GM21381 (cell line): Measurements from ENCODE around the gene ZNF728.
"Not testable (repeated sequence)": the region's sequence is repeated elsewhere in the genome, so short reads cannot be mapped to it uniquely, and the experiment has no call there.

Experiments used
- ATAC-seq: cut with Tn5 transposase; IDR thresholded peaks from one replicate; pipeline ENCODE4 v1.9.1; 2021; ENCODE audit warnings: mild to moderate bottlenecking, moderate library complexity; ENCODE audit not compliant: unreplicated experiment

ZNF728 gene

DNA sequence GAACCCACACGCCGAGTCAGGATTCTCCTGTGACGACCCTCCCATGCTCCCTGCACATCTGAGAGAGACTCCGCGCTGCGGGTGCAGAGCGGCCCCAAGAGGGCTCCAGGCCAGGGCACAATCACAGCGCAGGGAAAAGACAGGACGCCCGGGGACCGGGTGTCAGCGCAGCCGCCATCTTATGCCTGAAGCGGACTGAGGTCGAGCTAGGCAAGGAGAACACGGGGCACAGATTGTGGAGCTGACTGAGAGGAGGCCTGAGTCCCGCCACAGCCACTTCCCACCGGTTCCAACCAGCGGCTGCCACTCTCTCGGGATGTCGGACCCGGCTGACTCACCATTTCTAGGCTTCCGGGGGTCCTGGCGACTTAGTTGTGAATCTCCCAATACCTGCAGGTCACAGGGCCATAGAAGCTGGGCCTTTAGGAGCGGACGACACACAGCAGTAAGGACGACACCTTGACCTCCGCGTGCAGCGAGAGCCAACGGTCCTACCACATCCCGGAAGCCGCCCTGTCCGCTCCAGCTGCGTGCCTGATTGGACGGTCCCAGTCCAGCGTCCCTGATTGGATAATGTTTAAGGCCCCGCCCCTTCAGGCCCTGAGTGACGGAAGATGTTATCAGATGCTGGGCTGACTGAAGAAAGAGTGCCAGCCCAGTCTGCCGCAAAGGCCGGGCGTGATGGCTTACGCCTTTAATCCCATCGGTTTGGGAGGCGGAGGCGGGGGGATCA, at the start of gene ZNF728:
Gene ZNF728, minus strand, starts transcription at position 487 of the 733 bp plus-strand sequence. Its CDS starts 146 bp downstream, at position 341.
- ATAC-seq = no peak

DNA sequence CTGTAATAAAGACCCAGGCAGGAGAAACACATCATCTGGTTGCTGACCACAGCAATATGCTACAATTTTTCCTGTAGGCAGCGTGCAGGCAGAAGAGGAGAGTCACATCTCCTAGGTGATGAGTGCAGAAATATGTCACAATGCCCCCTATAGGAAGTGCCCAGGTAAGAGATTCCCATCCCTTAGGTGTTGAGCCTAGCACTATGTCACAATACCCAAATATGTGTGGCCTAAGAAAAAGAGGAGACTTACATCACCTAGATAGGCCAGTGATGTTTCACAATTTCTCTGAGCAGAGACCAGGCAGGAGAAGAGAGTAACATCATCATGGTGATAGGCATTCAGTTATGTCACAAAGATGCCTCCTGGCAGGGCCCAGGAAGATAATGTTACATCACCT, 49.4 kb upstream of the ZNF728 start:
- ATAC-seq = no peak

DNA sequence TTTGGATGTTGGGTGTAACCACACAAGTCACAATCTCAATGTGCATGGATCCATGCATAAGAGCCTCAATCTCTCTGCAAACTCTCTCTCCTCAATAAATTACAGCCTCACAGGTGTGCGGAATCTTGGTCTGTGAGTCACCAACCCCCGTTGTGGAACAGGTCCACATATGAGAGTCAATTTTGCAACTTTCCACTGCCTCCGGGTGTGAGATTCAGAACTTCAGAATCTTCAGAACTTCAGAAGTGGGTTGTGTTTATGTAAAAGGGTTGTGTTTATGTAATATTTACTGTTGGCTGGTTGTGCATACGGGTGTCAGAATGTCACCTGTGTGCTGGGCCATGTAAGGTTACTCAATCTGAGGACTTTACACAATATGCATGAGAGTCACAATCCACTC, 46.3 kb upstream of the ZNF728 start:
- ATAC-seq = no peak

DNA sequence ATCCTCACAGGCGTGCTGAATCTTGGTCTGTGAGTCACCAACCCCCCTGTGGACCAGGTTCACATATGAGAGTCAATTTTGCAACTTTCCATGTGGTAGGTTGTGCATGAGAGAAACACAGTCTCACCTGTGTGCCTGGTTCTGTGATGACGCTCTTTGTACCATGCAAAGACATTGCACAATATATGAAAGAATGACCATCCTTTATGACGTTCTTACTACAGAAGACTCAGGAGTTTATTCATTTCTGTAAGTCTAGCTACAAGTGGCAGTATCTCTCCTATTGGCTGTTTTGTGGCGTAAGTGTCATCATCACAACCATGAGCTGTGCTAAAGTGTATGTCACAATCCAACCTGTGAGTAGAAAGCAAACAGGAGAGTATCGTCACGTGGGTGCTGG, 43.8 kb upstream of the ZNF728 start:
- ATAC-seq = no peak

DNA sequence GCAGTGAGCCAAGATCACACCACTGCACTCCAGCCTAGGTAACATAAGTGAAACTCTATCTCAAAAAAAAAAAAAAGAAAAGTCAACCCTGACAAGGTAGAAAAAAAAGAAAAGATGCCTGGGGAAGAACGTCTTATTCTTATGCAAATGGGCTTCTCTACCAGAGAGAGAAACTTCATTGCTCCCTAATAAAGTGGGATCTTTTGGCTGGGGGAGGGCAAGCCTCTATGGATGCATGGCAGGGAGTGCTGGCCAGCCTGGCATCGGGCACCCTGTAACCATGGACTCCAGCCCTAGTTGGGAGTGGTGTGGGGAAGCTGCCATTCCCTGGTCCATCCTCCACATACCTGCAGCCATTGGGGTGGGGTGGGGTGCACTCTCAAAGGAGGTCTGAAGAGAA, 30.7 kb upstream of the ZNF728 start:
- no peak for ATAC-seq

DNA sequence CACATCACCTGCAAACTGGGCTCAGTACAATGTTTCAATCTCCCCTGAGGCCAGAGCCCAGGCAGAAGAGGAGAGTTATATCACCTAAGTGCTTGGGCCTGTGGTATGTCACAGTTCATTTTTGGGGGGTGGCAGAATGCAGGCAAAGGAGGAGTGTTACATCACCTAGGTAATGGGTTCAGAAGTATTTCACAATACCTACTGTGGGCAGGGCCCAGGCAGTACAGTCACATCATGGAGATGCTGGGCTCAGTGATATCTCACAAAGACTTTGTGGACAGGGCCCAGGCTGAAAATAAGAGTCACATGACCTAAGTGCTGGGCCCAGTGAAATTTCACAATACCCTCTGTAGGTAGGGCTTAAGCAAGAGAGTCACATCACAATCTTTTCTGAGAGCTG, 12.7 kb upstream of the ZNF728 start:
- no peak for ATAC-seq

DNA sequence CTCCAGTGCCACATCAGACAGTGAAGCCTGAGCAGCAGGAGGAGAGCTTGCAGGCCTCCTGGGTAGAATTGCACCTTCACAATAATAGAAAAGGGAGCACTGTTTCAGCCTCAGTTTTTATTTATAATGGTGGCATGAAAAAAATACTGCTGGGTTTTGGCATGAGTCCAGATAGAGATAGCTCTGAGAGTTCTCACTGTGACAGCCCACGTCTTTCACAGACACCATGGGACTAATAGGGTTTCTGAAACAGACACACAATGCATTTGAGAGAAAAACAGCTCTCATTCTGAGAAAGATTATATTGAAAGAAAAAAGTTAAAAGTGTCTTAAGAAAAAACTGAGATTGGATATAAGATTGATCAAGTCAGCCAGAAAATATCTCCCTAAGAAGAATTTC, 8.0 kb downstream of the ZNF728 start:
- not testable (repeated sequence) for ATAC-seq

DNA sequence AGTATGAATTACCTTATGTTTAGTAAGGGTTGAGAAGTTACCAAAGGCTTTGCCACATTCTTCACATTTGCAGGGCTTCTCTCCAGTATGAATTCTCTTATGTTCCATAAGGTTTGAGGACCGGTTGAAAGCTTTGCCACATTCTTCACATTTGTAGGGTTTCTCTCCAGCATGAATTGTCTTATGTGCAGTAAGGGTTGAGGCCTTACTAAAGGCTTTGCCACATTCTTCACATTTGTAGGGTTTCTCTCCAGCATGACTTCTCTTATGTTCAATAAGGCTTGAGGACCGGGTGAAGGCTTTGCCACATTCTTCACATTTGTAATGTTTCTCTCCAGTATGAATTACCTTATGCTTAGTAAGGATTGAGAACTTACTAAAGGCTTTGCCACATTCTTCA, 26.7 kb downstream of the ZNF728 start:
- ATAC-seq = no peak

DNA sequence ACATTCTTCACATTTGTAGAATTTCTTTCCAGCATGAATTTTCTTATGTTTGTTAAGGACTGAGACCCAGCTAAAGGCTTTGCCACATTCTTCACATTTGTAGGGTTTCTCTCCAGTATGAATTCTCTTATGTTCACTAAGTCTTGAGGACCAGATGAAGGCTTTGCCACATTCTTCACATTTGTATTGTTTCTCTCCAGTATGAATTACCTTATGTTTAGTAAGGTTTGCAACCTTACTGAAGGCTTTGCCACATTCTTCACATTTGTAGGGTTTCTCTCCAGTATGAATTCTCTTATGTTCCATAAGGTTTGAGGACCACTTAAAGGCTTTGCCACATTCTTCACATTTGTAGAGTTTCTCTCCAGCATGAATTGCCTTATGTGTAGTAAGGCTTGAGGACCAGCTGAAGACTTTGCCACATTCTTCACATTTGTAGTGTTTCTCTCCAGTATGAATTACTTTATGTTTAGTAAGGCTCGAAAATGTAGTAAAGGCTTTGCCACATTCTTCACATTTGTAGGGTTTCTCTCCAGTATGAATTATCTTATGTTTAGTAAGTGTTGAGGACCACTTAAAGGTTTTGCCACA, 27.3 kb downstream of the ZNF728 start:
- not testable (repeated sequence) for ATAC-seq

DNA sequence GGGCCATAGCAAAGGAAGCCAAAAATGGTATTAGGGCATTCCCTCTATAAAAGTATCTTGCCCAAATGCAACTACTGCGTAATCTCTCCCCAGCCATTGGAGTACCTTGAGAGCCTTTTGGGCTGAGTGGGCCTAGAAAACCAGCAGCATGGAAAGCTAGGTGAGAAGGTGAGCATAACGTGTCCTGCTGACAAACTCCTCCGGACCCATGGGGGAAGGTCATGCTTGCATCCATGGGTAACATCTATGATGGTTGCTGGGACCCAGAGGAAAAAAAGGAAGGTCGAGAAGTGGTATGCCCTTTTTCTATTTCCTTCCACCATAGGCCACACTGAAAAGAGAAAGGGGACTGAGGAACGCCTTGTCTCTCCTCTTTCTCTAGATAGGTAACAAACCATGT, 57.4 kb downstream of the ZNF728 start:
- no peak for ATAC-seq

DNA sequence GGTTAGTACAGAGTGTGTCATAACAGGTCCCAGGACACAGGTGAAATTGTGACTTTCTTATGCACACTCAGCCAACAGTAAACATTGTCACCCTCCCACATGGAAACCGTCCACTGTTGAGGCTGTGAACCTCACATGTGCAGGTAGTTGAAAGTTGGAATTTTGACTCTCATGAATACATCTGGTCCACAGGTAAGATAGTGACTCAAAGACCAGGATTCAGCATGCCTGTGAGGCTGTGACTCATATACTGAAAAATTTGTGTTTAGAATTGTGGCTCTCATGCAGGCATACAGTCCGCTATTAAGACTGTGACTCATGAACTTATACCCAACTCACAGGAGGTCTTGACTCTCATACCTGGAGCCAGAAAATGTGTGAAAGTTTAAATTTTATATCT, 67.8 kb downstream of the ZNF728 start:
- ATAC-seq = no peak

DNA sequence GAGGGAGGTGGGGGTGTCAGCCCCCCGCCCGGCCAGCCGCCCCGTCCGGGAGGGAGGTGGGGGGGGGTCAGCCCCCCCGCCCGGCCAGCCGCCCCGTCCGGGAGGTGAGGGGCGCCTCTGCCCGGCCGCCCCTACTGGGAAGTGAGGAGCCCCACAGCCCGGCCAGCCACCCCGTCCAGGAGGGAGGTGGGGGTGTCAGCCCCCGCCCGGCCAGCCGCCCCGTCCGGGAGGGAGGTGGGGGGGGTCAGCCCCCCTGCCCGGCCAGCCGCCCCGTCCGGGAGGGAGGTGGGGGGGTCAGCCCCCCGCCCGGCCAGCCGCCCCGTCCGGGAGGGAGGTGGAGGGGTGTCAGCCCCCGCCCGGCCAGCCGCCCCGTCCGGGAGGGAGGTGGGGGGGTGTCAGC, 75.4 kb downstream of the ZNF728 start:
- ATAC-seq = not testable (repeated sequence)

DNA sequence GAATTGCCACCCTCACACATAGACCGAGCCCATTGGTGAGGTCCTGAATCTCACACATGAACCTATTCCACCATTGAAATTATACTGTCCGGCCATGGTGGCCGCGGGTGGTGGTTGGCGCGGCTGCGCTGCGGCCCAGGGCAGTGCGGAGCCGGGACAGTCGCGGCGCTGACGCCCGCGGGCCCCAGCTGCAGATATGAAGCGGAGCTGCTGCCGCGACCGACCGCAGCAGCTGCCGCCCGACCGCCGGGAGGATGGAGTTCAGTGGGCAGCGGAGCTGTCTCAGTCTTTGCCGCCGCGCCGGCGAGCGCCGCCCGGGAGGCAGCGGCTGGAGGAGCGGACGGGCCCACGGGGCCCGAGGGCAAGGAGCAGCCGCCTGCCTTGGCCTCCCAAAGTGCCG, 77.8 kb downstream of the ZNF728 start:
- ATAC-seq = not testable (repeated sequence)
